ENCODE data around the gene IFI35. TPM values are rescaled to one million over a fixed set of nuclear protein-coding genes. Genes with fewer than 3 reads are reported as not detected.
"Not testable (repeated sequence)": the region's sequence is repeated elsewhere in the genome, so short reads cannot be mapped to it uniquely, and the experiment has no call there.

The IFI35 gene
- polyA plus RNA-seq, 10 donors: 4.2 to 7.7 (median 6.5) TPM

GRCh38 chr17:42997390-42997983 lies 9.1 kb upstream of the IFI35 start:
- DNase-seq: no peak

GRCh38 chr17:42997984-42998938 lies 8.3 kb upstream of the IFI35 start, which contains the start of gene RPL27:
RPL27 (plus strand) TSS chr17:42998419; CDS start chr17:42998751, 332 bp downstream.
- peak; percentile 100 for DNase-seq

- no peak for DNase-seq
Observed at GRCh38 chr17:42999003-42999525, 7.5 kb upstream of the IFI35 start.

GRCh38 chr17:43000894-43001293 lies 5.7 kb upstream of the IFI35 start:
- not testable (repeated sequence) for DNase-seq

GRCh38 chr17:43003542-43004172 lies 2.9 kb upstream of the IFI35 start:
- DNase-seq: no peak

GRCh38 chr17:43010667-43011308 lies 4.2 kb downstream of the IFI35 start:
- DNase-seq: no peak

GRCh38 chr17:43011728-43012472 lies 5.3 kb downstream of the IFI35 start:
- no peak for DNase-seq

- DNase-seq: no peak
Observed at GRCh38 chr17:43013296-43013695, 6.7 kb downstream of the IFI35 start.

- DNase-seq: no peak
Observed at GRCh38 chr17:43014020-43014648, 7.5 kb downstream of the IFI35 start.

GRCh38 chr17:43014649-43015542 lies 8.3 kb downstream of the IFI35 start:
- no peak for DNase-seq

- no peak for DNase-seq
Observed at GRCh38 chr17:43015579-43015978, 9.0 kb downstream of the IFI35 start.

GRCh38 chr17:43016216-43016615 lies 9.6 kb downstream of the IFI35 start:
- DNase-seq: no peak

- no peak for DNase-seq
Observed at GRCh38 chr17:43018008-43018853, 11.6 kb downstream of the IFI35 start.

GRCh38 chr17:43018932-43019331 lies 12.3 kb downstream of the IFI35 start:
- DNase-seq: no peak

GRCh38 chr17:43019418-43019817 lies 12.8 kb downstream of the IFI35 start:
- DNase-seq: no peak

- peak in 2 of 3 donors; percentile 28 to 71 for DNase-seq
Observed at GRCh38 chr17:43020030-43020621, 13.5 kb downstream of the IFI35 start.

GRCh38 chr17:43020789-43021740 lies 14.5 kb downstream of the IFI35 start:
- peak; percentile 62 to 89 (median 73) for DNase-seq
